Measurements from ENCODE around the gene TAPBPL. TPM values are rescaled to one million over a fixed set of nuclear protein-coding genes. Genes with fewer than 3 reads are reported as not detected.
"Not testable (repeated sequence)": the region's sequence is repeated elsewhere in the genome, so short reads cannot be mapped to it uniquely, and the experiment has no call there.

TAPBPL gene
- total and polyA plus RNA-seq, 2 donors from 2014 or later = 34.5 to 44.7 TPM

DNA sequence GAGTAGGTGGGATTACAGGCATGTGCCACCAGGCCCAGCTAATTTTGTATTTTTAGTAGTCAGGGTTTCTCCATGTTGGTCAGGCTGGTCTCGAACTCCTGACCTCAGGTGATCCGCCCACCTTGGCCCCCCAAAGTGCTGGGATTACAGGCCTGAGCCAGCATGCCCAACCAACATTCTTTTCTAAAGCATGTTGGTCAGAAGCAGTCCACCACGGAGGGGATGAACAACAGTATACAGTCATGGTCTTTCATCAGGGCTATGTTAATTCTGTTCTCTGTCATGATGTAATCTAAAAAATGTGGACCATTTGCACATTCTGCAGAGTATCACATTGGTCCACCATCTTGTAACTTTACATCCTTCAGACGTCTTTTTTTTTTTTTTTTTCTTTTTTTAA lies 37.6 kb downstream of the TAPBPL start:
- no peak overlapping the region for H3K9ac ChIP-seq (ENCODE audit: low read length in 3 of 3)
- H3K4me1 ChIP-seq (ENCODE audit: control insufficient read depth in 2 of 3, insufficient read depth in 2 of 3, low read depth in 1 of 3, low read length in 3 of 3) = peaks cover 1 to 5% (median 2%) of the 10 kb centered on the region in 3 donors
- intact Hi-C loops (cut with DNase I) = no loop called here
- H3K36me3 ChIP-seq (ENCODE audit: control insufficient read depth in 2 of 3, insufficient read depth in 3 of 3, low read length in 3 of 3) = peaks cover 2 to 6% (median 2%) of the 10 kb centered on the region in 3 donors
- FAIRE-seq (no peak), DNase-seq (no peak)
- H3K27ac ChIP-seq (ENCODE audit: low read depth in 2 of 2, low read length in 2 of 2) = no peak overlapping the region
- no peak overlapping the region for H3K4me3 ChIP-seq (ENCODE audit: low read length in 3 of 3)
- H3K9me3 ChIP-seq (ENCODE audit: control insufficient read depth in 2 of 3, insufficient read depth in 1 of 3, low read length in 3 of 3) = no peaks in the 10 kb centered on the region
- TF ChIP-seq, protein P1, sequence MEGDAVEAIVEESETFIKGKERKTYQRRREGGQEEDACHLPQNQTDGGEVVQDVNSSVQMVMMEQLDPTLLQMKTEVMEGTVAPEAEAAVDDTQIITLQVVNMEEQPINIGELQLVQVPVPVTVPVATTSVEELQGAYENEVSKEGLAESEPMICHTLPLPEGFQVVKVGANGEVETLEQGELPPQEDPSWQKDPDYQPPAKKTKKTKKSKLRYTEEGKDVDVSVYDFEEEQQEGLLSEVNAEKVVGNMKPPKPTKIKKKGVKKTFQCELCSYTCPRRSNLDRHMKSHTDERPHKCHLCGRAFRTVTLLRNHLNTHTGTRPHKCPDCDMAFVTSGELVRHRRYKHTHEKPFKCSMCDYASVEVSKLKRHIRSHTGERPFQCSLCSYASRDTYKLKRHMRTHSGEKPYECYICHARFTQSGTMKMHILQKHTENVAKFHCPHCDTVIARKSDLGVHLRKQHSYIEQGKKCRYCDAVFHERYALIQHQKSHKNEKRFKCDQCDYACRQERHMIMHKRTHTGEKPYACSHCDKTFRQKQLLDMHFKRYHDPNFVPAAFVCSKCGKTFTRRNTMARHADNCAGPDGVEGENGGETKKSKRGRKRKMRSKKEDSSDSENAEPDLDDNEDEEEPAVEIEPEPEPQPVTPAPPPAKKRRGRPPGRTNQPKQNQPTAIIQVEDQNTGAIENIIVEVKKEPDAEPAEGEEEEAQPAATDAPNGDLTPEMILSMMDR (IDR thresholded peaks at IDR 0.05; ENCODE audit: borderline replicate concordance, extremely low read depth, insufficient read depth) = no peak
- no peaks in the 10 kb centered on the region for H3K27me3 ChIP-seq (ENCODE audit: control insufficient read depth, insufficient read depth, low read length)

GRCh38 chr12:6490673-6491072 lies 38.8 kb downstream of the TAPBPL start:
- H3K27ac ChIP-seq (ENCODE audit: low read depth in 2 of 2, low read length in 2 of 2); FAIRE-seq; DNase-seq; H3K9ac ChIP-seq (ENCODE audit: low read length in 3 of 3); H3K36me3 ChIP-seq (ENCODE audit: control insufficient read depth in 2 of 3, insufficient read depth in 3 of 3, low read length in 3 of 3); H3K9me3 ChIP-seq (ENCODE audit: control insufficient read depth in 2 of 3, insufficient read depth in 1 of 3, low read length in 3 of 3); H3K27me3 ChIP-seq (ENCODE audit: control insufficient read depth, insufficient read depth, low read length); H3K4me3 ChIP-seq (ENCODE audit: low read length in 3 of 3); intact Hi-C loops (cut with DNase I): not testable (repeated sequence)
- H3K4me1 ChIP-seq (ENCODE audit: control insufficient read depth in 2 of 3, insufficient read depth in 2 of 3, low read depth in 1 of 3, low read length in 3 of 3) = peaks cover 7 to 10% (median 8%) of the 10 kb centered on the region in 3 donors

- DNase-seq (peak; percentile 97 to 99 (median 98)), FAIRE-seq (no peak)
- peaks cover 2 to 6% (median 5%) of the 10 kb centered on the region in 3 donors for H3K36me3 ChIP-seq (ENCODE audit: control insufficient read depth in 2 of 3, insufficient read depth in 3 of 3, low read length in 3 of 3)
- H3K27ac ChIP-seq (ENCODE audit: low read depth in 2 of 2, low read length in 2 of 2) = peak within 1 kb of the TSS; percentile 93 to 99
- H3K9me3 ChIP-seq (ENCODE audit: control insufficient read depth in 2 of 3, insufficient read depth in 1 of 3, low read length in 3 of 3) = no peaks in the 10 kb centered on the region
- TF ChIP-seq, protein P1 (IDR thresholded peaks at IDR 0.05; ENCODE audit: borderline replicate concordance, extremely low read depth, insufficient read depth) = no peak
- no peaks in the 10 kb centered on the region for H3K27me3 ChIP-seq (ENCODE audit: control insufficient read depth, insufficient read depth, low read length)
- intact Hi-C loops (cut with DNase I) = no loop called here
- H3K4me3 ChIP-seq (ENCODE audit: low read length in 3 of 3) = peak within 1 kb of the TSS; percentile 99 to 100 (median 100)
- H3K4me1 ChIP-seq (ENCODE audit: control insufficient read depth in 2 of 3, insufficient read depth in 2 of 3, low read depth in 1 of 3, low read length in 3 of 3) = peaks cover 7 to 10% (median 8%) of the 10 kb centered on the region in 3 donors
- peak within 1 kb of the TSS; percentile 98 to 100 (median 99) for H3K9ac ChIP-seq (ENCODE audit: low read length in 3 of 3)
These were observed 41.1 kb downstream of the TAPBPL start, which contains the start of gene MRPL51 for GRCh38 chr12:6492838-6493496. TSS of gene MRPL51 (minus strand) at chr12:6493262. CDS start at chr12:6493136, 126 bp downstream.

DNA sequence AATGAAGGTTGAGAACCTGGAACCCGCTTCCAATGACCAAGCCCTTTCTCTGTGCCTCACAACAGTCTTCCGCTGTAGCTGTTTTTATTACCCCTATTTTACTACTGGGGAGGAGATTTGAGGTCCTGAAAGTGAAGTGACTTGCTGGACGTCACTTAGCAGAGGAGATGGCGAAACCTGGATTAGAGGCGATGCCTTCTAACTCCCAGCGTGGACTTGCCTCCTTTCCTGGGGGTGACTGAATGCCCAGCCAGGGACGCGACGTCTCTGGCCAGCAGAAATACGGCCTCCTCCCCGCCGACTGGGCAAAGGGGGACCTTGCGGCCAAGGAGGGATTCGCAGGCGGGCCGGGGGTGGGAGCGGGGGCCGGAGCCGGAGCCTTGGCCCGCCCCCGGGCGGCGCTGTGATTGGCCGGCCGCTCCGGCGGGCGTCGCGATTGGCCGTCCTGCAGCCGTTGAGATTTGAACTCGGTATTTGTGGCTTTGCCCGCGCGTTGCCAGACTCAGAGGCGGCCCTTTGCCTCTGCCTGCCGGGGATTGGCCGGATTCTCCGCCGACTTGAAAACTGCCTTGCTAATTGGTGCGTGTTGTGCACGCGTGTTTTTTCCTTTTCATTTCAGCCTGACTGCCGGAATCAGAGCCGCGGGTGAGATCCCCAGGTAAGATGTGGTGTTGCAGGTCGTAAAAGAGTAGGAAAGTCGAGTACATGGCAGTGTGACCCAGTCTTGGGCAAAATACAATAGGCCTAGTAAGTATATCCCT lies 41.8 kb downstream of the TAPBPL start, which contains the start of gene NCAPD2:
NCAPD2 (plus strand) TSS at position 606 of the 761 bp plus-strand sequence. CDS start 997 bp downstream, outside the sequence.
- Histone ChIP-seq H3K4me3 (ENCODE audit: low read length in 3 of 3) (peak within 1 kb of the TSS; percentile 99 to 100 (median 100)), H3K36me3 (ENCODE audit: control insufficient read depth in 2 of 3, insufficient read depth in 3 of 3, low read length in 3 of 3) (peaks cover 2 to 6% (median 5%) of the 10 kb centered on the region in 3 donors), H3K4me1 (ENCODE audit: control insufficient read depth in 2 of 3, insufficient read depth in 2 of 3, low read depth in 1 of 3, low read length in 3 of 3) (peaks cover 7 to 10% (median 8%) of the 10 kb centered on the region in 3 donors), H3K9me3 (ENCODE audit: control insufficient read depth in 2 of 3, insufficient read depth in 1 of 3, low read length in 3 of 3) (no peaks in the 10 kb centered on the region), H3K27ac (ENCODE audit: low read depth in 2 of 2, low read length in 2 of 2) (peak within 1 kb of the TSS; percentile 93 to 99), H3K27me3 (ENCODE audit: control insufficient read depth, insufficient read depth, low read length) (no peaks in the 10 kb centered on the region), H3K9ac (ENCODE audit: low read length in 3 of 3) (peak within 1 kb of the TSS; percentile 98 to 100 (median 99))
- intact Hi-C loops (cut with DNase I) = no loop called here
- peak; percentile 96 to 98 (median 98) for DNase-seq
- no peak for FAIRE-seq
- TF ChIP-seq, protein P1 (IDR thresholded peaks at IDR 0.05; ENCODE audit: borderline replicate concordance, extremely low read depth, insufficient read depth) = peak; percentile 8
